HCT116 (cell line): ENCODE measurements around the gene EIF4ENIF1. TPM values are rescaled to one million over a fixed set of nuclear protein-coding genes. Genes with fewer than 3 reads are reported as not detected.

Experiments
- ATAC-seq: fragments of 200-7000 bp; cut with Tn5 transposase; 2 replicates; pipeline ENCODE4 v1.9.1; 2020; ENCODE audit warnings: mild to moderate bottlenecking, moderate library complexity
- BruUV-seq: library from RNA; stranded (reverse); fragments of 400-500 nt; replicated peaks from 2 replicates; lab custom pipeline; 2021; lab: Mats Ljungman, UMichigan
- CTCF ChIA-PET: fragments of 300-600 bp; sonication (Branson Sonifier 250); formaldehyde crosslinking; loops from one replicate; lab custom pipeline; 2021; ENCODE audit warnings: antibody characterized with exemption; lab: Charles Lee
- POLR2A ChIA-PET: fragments of 300-600, 350-600 bp; sonication (Branson Sonifier 250); formaldehyde crosslinking; loops from one replicate; lab custom pipeline; 2021; ENCODE audit warnings: antibody characterized with exemption; lab: Charles Lee
- RAD21 ChIA-PET, 2 experiments: fragments of 300-600 bp; sonication (Branson Sonifier 250); formaldehyde crosslinking; loops; one replicate each; lab custom pipeline; 2023; ENCODE audit warnings: low total read pairs in 2 of 2; ENCODE audit not compliant: uncharacterized antibody in 2 of 2, unreplicated experiment in 2 of 2, low non-redundant PET in 1 of 2; lab: Charles Lee
- DNase-seq: peaks from one replicate; pipeline ENCODE4 v3.0.0-alpha.2; 2010; ENCODE audit warnings: low read depth, low spot score
- H2AFZ ChIP-seq: fragments of 200-600 bp; shearing (Covaris generic), sonication (generic); 2 replicates; pipeline ENCODE4 v1.6.1; 2017; ENCODE audit warnings: low read depth, mixed run types, mixed read lengths, antibody characterized with exemption, low read length; ENCODE audit not compliant: poor library complexity, severe bottlenecking
- H3K27ac ChIP-seq: 2 replicates; pipeline ENCODE4 v1.5.1; 2012; ENCODE audit warnings: low read depth, low read length
- H3K27me3 ChIP-seq: fragments of 200-600 bp; sonication (generic); 2 replicates; pipeline ENCODE4 v1.6.1; 2016; ENCODE audit warnings: mixed run types, low read length, mixed read lengths; ENCODE audit not compliant: insufficient read depth
- H3K36me3 ChIP-seq, 2 experiments: fragments of 200-500 bp in 1 of 2; fragments of 200-600 bp in 1 of 2; sonication (Bioruptor generic) in 1 of 2; sonication (generic) in 1 of 2; 2 replicates each; pipeline versions ENCODE4 v1.5.1 to v1.6.1; 2014 to 2016; ENCODE audit warnings: low read length in 2 of 2, inconsistent platforms in 1 of 2, mixed read lengths in 1 of 2, mixed run types in 1 of 2; ENCODE audit not compliant: insufficient read depth in 2 of 2, control insufficient read depth in 1 of 2
- H3K4me1 ChIP-seq, 2 experiments: fragments of 200-600 bp in 1 of 2; sonication (generic) in 1 of 2; 2 replicates each; pipeline versions ENCODE4 v1.5.1 to v1.6.1; 2012 to 2017; ENCODE audit warnings: low read length in 2 of 2, inconsistent platforms in 1 of 2, mild to moderate bottlenecking in 1 of 2, mixed read lengths in 1 of 2, mixed run types in 1 of 2, moderate library complexity in 1 of 2; ENCODE audit not compliant: insufficient read depth in 2 of 2, control insufficient read depth in 1 of 2
- H3K4me2 ChIP-seq: fragments of 200-600 bp; sonication (generic); 2 replicates; pipeline ENCODE4 v1.6.1; 2017; ENCODE audit warnings: mixed run types, low read length, mixed read lengths
- H3K4me3 ChIP-seq, 2 experiments: fragments of 200-600 bp in 1 of 2; sonication (generic) in 1 of 2; replicated peaks in 1 of 2; 2 replicates each; pipeline ENCODE4 v1.5.1; 2011 to 2016; ENCODE audit warnings: low read length in 2 of 2, control low read depth in 1 of 2, low read depth in 1 of 2, mild to moderate bottlenecking in 1 of 2, mixed read lengths in 1 of 2, mixed run types in 1 of 2
- H3K79me2 ChIP-seq: fragments of 200-600 bp; sonication (generic); 2 replicates; pipeline ENCODE4 v1.6.1; 2017; ENCODE audit warnings: mild to moderate bottlenecking, mixed run types, low read length, moderate library complexity, mixed read lengths; ENCODE audit not compliant: insufficient read depth
- H3K9ac ChIP-seq: fragments of 200-600 bp; sonication (generic); 2 replicates; pipeline ENCODE4 v1.6.1; 2016; ENCODE audit warnings: low read length, mixed read lengths
- H3K9me2 ChIP-seq: fragments of 200-600 bp; sonication (generic), shearing (Covaris generic); 2 replicates; pipeline ENCODE4 v1.6.1; 2017; ENCODE audit warnings: mixed run types, mild to moderate bottlenecking, moderate library complexity; ENCODE audit not compliant: insufficient read depth
- H3K9me3 ChIP-seq, 2 experiments: fragments of 200-500 bp in 1 of 2; fragments of 200-600 bp in 1 of 2; sonication (Bioruptor generic) in 1 of 2; sonication (generic) in 1 of 2; 2 replicates each; pipeline ENCODE4 v1.6.1; 2014 to 2017; ENCODE audit warnings: low read length in 2 of 2, mixed read lengths in 2 of 2, inconsistent platforms in 1 of 2, low read depth in 1 of 2, mild to moderate bottlenecking in 1 of 2, mixed run types in 1 of 2, moderate library complexity in 1 of 2; ENCODE audit not compliant: control insufficient read depth in 1 of 2, insufficient read depth in 1 of 2
- H4K20me1 ChIP-seq: fragments of 200-600 bp; sonication (generic), shearing (Covaris generic); 2 replicates; pipeline ENCODE4 v1.6.1; 2017; ENCODE audit warnings: mixed run types, mild to moderate bottlenecking, moderate library complexity; ENCODE audit not compliant: insufficient read depth
- CBX3 ChIP-seq: IDR thresholded peaks from 2 replicates; pipeline ENCODE4 v1.6.1; 2012; ENCODE audit warnings: low read depth
- CEBPB ChIP-seq: IDR thresholded peaks from 2 replicates; pipeline ENCODE4 v1.6.1; 2012; ENCODE audit warnings: low read depth
- EZH2 ChIP-seq: fragments of 200-600 bp; sonication (generic); IDR thresholded peaks from 2 replicates; pipeline ENCODE4 v1.6.1; 2017; ENCODE audit warnings: antibody characterized with exemption, mixed run types
- EZH2phosphoT487 ChIP-seq: fragments of 200-600 bp; IDR thresholded peaks from 2 replicates; pipeline ENCODE4 v1.6.1; 2018; ENCODE audit warnings: antibody characterized with exemption, borderline replicate concordance
- JUND ChIP-seq: IDR thresholded peaks from 2 replicates; pipeline ENCODE4 v1.6.1; 2012
- POLR2A ChIP-seq: IDR thresholded peaks from 2 replicates; pipeline ENCODE4 v1.7.0; 2011; ENCODE audit warnings: borderline replicate concordance; ENCODE audit not compliant: insufficient read depth, insufficient read length; ENCODE audit errors: extremely low read depth
- RAD21 ChIP-seq: IDR thresholded peaks from 2 replicates; pipeline ENCODE4 v1.6.1; 2012; ENCODE audit warnings: low read depth, mild to moderate bottlenecking
- REST ChIP-seq: IDR thresholded peaks from 2 replicates; pipeline ENCODE4 v1.6.1; 2012; ENCODE audit warnings: low read depth
- SIN3A ChIP-seq: IDR thresholded peaks from 2 replicates; pipeline ENCODE4 v1.6.1; 2012; ENCODE audit warnings: low read depth
- SP1 ChIP-seq: IDR thresholded peaks from 2 replicates; pipeline ENCODE4 v1.6.1; 2012; ENCODE audit warnings: low read depth
- SRF ChIP-seq: IDR thresholded peaks from 2 replicates; pipeline ENCODE4 v1.6.1; 2012; ENCODE audit warnings: low read depth
- intact Hi-C: fragments of 100-400 bp; cut with micrococcal nuclease; formaldehyde crosslinking; loops from 2 replicates; pipeline ENCODE4 v1.10.0; 2022
- total RNA-seq: library from RNA; stranded (reverse); gene quantifications from one replicate; pipeline ENCODE4 v1.2.1, GENCODE V29; 2021; ENCODE audit not compliant: unreplicated experiment

The EIF4ENIF1 gene
- total RNA-seq, 1 experiment from 2014 or later: 24.2 TPM

GRCh38 chr22:31449506-31449905 is 40.1 kb downstream of the EIF4ENIF1 start:
- Histone ChIP-seq H3K36me3 (peaks cover 7 to 13% of the 10 kb centered on the region in 2 experiments; a peak in 3 of 4 replicates), H4K20me1 (no peaks in the 10 kb centered on the region), H3K9me3 (no peaks in the 10 kb centered on the region), H2AFZ (no peak overlapping the region), H3K79me2 (no peaks in the 10 kb centered on the region), H3K4me1 (no peaks in the 10 kb centered on the region)
- RAD21 ChIA-PET: no interaction called here
- ATAC-seq: no peak
- no peak for TF ChIP-seq SIN3A
- no peak for TF ChIP-seq JUND
- no peak for TF ChIP-seq EZH2
- TF ChIP-seq CBX3: no peak
- TF ChIP-seq RAD21: no peak
- no peak for TF ChIP-seq CEBPB
- TF ChIP-seq EZH2phosphoT487: no peak
- no peak for TF ChIP-seq SP1
- no peak for TF ChIP-seq POLR2A
- TF ChIP-seq SRF: no peak
- TF ChIP-seq REST: no peak
- TF ChIP-seq, all 23 proteins: peak for 0
- H3K9me2 ChIP-seq: no peaks in the 10 kb centered on the region
- H3K4me3 ChIP-seq: no peak overlapping the region
- intact Hi-C loops: no loop called here
- no peak overlapping the region for H3K9ac ChIP-seq
- DNase-seq: no peak
- no peaks in the 10 kb centered on the region for H3K27me3 ChIP-seq
- no peak overlapping the region for H3K4me2 ChIP-seq
- BruUV-seq: no TSS peak
- H3K27ac ChIP-seq: no peak overlapping the region
- POLR2A ChIA-PET: no interaction called here
- CTCF ChIA-PET: no interaction called here
